IPS-20b (cell line): ENCODE measurements around the gene CORT.
A peak's percentile ranks its signal among the peaks of the same experiment; 100 is the strongest.
"Not testable (repeated sequence)": the region's sequence is repeated elsewhere in the genome, so short reads cannot be mapped to it uniquely, and the experiment has no call there.

Source experiments
- H3K27ac ChIP-seq: one replicate; pipeline ENCODE4 v1.5.1; 2013; ENCODE audit warnings: low read length
- H3K27me3 ChIP-seq: 2 replicates; pipeline ENCODE4 v1.6.1; 2013; ENCODE audit warnings: mild to moderate bottlenecking, low read length, inconsistent platforms; ENCODE audit not compliant: insufficient read depth
- H3K36me3 ChIP-seq: 2 replicates; pipeline ENCODE4 v1.6.1; 2013; ENCODE audit warnings: low read depth, mild to moderate bottlenecking, inconsistent platforms, low read length, moderate library complexity; ENCODE audit not compliant: insufficient read depth
- H3K4me1 ChIP-seq: 2 replicates; pipeline ENCODE4 v1.6.1; 2013; ENCODE audit warnings: mild to moderate bottlenecking, control low read depth, inconsistent platforms, low read length, moderate library complexity; ENCODE audit not compliant: insufficient read depth
- H3K4me3 ChIP-seq: 2 replicates; pipeline ENCODE4 v1.5.1; 2013; ENCODE audit warnings: mild to moderate bottlenecking, low read length, inconsistent platforms
- H3K9ac ChIP-seq: 2 replicates; pipeline ENCODE4 v1.6.1; 2013; ENCODE audit warnings: low read depth, mild to moderate bottlenecking, inconsistent platforms, low read length, moderate library complexity
- H3K9me3 ChIP-seq: 2 replicates; pipeline ENCODE4 v1.6.1; 2013; ENCODE audit warnings: mild to moderate bottlenecking, low read depth, low read length, inconsistent platforms; ENCODE audit not compliant: insufficient read depth

Gene CORT

DNA sequence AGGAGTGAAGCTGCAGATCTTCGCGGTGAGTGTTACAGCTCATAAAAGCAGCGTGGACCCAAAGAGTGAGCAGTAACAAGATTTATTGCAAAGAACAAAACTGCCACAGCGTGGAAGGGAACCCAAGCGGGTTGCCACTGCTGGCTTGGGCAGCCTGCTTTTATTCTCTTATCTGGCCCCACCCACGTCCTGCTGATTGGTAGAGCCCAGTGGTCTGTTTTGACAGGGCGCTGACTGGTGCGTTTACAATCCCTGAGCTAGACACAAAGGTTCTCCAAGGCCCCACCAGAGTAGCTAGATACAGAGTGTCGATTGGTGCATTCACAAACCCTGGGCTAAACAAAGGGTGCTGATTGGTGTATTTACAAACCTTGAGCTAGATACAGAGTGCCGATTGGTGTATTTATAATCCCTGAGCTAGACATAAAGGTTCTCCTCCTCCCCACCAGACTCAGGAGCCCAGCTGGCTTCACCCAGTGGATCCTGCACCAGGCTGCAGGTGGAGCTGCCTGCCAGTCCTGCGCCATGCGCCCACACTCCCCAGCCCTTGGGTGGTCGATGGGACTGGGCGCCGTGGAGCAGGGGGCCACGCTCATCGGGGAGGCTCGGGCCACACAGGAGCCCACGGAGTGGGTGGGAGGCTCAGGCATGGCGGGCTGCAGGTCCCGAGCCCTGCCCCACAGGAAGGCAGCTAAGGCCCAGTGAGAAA lies 23.9 kb upstream of the CORT start:
- H3K9ac ChIP-seq, H3K27me3 ChIP-seq: not testable (repeated sequence)

GRCh38 chr1:10426535-10426848 lies 23.3 kb upstream of the CORT start:
- not testable (repeated sequence) for H3K27ac ChIP-seq, H3K4me3 ChIP-seq, H3K4me1 ChIP-seq, H3K9ac ChIP-seq, H3K9me3 ChIP-seq, H3K36me3 ChIP-seq, H3K27me3 ChIP-seq

More for the DNA sequence above, 23.9 kb upstream of the CORT start:
- H3K4me3 ChIP-seq, H3K4me1 ChIP-seq, H3K9me3 ChIP-seq, H3K36me3 ChIP-seq, H3K27ac ChIP-seq: not testable (repeated sequence)

GRCh38 chr1:10428984-10429383 lies 20.8 kb upstream of the CORT start:
- H3K27me3 ChIP-seq = no peaks in the 10 kb centered on the region
- H3K36me3 ChIP-seq = no peaks in the 10 kb centered on the region
- H3K9ac ChIP-seq = no peak overlapping the region
- no peak overlapping the region for H3K4me3 ChIP-seq
- H3K9me3 ChIP-seq = no peaks in the 10 kb centered on the region
- H3K27ac ChIP-seq = no peak overlapping the region
- no peaks in the 10 kb centered on the region; the same call in none of the 2 replicates for H3K4me1 ChIP-seq

DNA sequence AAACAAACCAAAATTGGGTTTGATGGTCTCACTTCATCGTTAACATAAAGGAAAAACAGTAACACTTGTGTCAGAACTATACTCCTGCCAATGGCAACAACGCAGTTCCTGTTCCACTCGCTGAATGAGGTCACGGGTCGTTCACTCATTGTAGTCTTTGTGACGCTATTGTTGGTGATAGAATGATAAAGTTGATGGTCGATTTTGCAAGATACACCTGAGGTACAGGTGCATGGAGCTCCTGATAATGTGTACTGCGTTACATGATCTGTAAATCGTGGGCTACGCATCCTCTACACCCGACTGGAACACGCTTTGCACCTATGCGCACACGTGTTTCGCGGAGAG lies 20.0 kb upstream of the CORT start:
- H3K9ac ChIP-seq = peak overlapping the region; percentile 94
- H3K4me1 ChIP-seq = no peaks in the 10 kb centered on the region; the same call in none of the 2 replicates
- no peak overlapping the region for H3K27ac ChIP-seq
- no peaks in the 10 kb centered on the region for H3K27me3 ChIP-seq
- H3K36me3 ChIP-seq = no peaks in the 10 kb centered on the region; the same call in 1 of the 2 replicates
- H3K9me3 ChIP-seq = no peaks in the 10 kb centered on the region
- peak overlapping the region; percentile 80 for H3K4me3 ChIP-seq

DNA sequence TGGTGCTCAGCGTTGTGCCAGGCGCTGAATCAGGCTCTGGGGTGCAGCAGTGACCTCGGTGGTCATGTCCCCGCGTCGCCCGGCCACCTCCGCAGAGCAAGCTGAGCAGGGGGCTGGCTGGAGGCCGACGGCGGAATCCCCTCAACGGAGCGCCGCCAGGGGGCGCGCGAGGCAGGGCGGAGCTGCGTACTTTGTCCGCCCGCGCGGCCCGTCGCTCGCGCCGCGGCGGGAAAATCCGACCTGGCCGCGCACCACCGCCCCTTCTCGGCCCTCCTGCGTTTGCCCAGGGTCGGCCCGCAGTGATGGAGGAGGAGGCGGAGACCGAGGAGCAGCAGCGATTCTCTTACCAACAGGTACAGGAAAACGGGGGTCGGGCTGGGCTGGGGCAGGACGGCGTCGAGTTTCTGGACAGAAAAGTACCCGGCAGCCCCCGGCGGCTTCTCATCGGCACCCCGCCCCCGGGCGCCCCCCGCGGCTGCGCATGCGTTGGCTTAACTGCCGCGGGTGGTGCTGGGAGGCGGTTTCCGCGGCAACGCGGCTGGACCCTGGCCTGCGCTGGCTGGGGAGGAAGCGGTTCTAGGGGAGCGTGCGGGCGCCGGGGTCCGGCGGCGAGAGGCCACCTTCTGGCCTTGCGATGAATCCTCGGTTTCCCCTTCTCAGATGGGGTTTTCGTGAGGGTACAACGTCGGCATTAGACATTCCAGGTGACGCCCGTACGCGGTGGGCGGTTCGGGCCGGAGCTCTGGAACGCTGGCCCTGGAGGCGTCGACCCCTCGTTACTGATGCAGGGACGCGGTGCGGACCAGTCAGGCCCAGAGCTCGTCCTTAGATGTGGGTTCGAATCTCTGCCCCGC lies 19.4 kb upstream of the CORT start, which contains the start of gene CENPS:
Gene CENPS (plus strand): TSS at position 218 of the 854 bp plus-strand sequence. CDS start 85 bp downstream, at position 303.
- Histone ChIP-seq H3K36me3 (no peaks in the 10 kb centered on the region; the same call in 1 of the 2 replicates), H3K9ac (peak within 1 kb of the TSS; percentile 94), H3K4me3 (peak within 1 kb of the TSS; percentile 80), H3K4me1 (no peaks in the 10 kb centered on the region; the same call in none of the 2 replicates), H3K9me3 (no peaks in the 10 kb centered on the region), H3K27ac (no peak within 1 kb of the TSS), H3K27me3 (no peaks in the 10 kb centered on the region)

- Histone ChIP-seq H3K4me3 (peak overlapping the region; percentile 80), H3K27ac (no peak overlapping the region), H3K36me3 (no peaks in the 10 kb centered on the region; the same call in 1 of the 2 replicates), H3K9ac (peak overlapping the region; percentile 94; the same call in 1 of the 2 replicates), H3K9me3 (no peaks in the 10 kb centered on the region), H3K4me1 (no peaks in the 10 kb centered on the region; the same call in none of the 2 replicates), H3K27me3 (no peaks in the 10 kb centered on the region)
Measured at GRCh38 chr1:10431070-10431730, 18.6 kb upstream of the CORT start.

DNA sequence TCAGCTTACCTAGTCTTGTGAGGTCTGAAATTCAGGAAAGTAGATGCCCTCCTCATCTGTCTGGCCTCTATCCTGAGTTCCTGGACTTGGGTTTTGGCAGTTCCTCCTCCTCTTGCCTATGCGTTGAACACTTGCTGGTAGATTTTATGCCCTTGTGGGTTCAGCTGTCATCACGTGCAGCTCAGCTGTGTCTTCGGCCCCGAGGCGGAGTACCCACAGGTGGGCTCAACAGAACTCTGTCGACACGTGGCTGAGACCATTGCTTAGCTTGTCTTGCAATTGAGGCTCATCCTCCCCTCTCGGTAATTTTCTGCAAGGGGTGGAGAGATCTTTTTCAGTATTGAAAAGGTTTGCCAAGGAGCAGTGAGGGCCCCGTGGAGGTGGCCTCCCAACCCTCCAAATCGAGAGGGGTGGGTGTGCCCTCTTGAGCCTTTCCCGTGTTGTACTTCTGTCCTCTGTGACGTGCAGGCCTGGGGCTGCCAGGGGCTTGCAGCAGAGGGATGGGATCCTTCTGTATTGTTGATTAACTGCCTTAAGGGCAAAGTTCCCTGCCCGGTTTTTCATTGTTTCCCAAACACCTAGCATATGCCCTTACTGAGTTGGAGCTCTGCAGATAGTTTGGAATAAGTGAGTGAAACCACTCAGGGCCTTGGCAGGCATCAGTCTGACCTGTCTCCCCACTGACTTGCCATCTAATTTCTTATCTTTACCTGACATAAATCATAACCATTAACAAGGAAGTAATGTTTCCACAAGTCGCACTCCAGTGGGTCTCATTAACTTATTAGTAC lies 16.7 kb upstream of the CORT start:
- Histone ChIP-seq H3K36me3 (no peaks in the 10 kb centered on the region; the same call in 1 of the 2 replicates), H3K27me3 (no peaks in the 10 kb centered on the region), H3K4me3 (no peak overlapping the region), H3K4me1 (no peaks in the 10 kb centered on the region; the same call in none of the 2 replicates), H3K9me3 (no peaks in the 10 kb centered on the region), H3K9ac (no peak overlapping the region), H3K27ac (no peak overlapping the region)

DNA sequence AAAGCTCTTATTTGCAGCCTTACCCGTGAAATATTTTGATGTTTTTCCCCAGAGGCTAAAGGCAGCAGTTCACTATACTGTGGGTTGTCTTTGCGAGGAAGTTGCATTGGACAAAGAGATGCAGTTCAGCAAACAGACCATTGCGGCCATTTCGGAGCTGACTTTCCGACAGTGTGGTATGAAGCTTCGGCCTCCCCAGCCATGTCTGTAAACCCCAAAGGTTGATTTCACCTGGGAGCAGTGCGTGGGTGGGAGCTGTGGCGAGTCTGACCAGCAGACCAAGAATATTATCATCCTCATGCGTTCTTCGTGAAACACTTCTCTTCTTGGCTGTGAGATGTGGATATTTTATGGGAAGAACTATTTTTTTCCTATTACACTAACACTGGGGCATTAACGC lies 16.0 kb upstream of the CORT start:
- no peak overlapping the region for H3K27ac ChIP-seq
- no peaks in the 10 kb centered on the region for H3K9me3 ChIP-seq
- no peak overlapping the region for H3K4me3 ChIP-seq
- no peak overlapping the region; the same call in 1 of the 2 replicates for H3K9ac ChIP-seq
- no peaks in the 10 kb centered on the region; the same call in none of the 2 replicates for H3K4me1 ChIP-seq
- H3K27me3 ChIP-seq = no peaks in the 10 kb centered on the region
- no peaks in the 10 kb centered on the region; the same call in 1 of the 2 replicates for H3K36me3 ChIP-seq

- Histone ChIP-seq H3K4me3 (no peak overlapping the region), H3K27me3 (no peaks in the 10 kb centered on the region), H3K4me1 (no peaks in the 10 kb centered on the region; the same call in none of the 2 replicates), H3K9ac (no peak overlapping the region), H3K9me3 (no peaks in the 10 kb centered on the region), H3K36me3 (no peaks in the 10 kb centered on the region; the same call in 1 of the 2 replicates), H3K27ac (no peak overlapping the region)
Measured at GRCh38 chr1:10434590-10434989, 15.2 kb upstream of the CORT start.

- H3K27ac ChIP-seq = no peak overlapping the region
- H3K9me3 ChIP-seq = no peaks in the 10 kb centered on the region
- H3K9ac ChIP-seq = no peak overlapping the region
- H3K4me1 ChIP-seq = no peaks in the 10 kb centered on the region; the same call in 1 of the 2 replicates
- H3K27me3 ChIP-seq = no peaks in the 10 kb centered on the region
- H3K4me3 ChIP-seq = no peak overlapping the region
- H3K36me3 ChIP-seq = no peaks in the 10 kb centered on the region; the same call in 1 of the 2 replicates
Measured at GRCh38 chr1:10437052-10437451, 12.8 kb upstream of the CORT start.

DNA sequence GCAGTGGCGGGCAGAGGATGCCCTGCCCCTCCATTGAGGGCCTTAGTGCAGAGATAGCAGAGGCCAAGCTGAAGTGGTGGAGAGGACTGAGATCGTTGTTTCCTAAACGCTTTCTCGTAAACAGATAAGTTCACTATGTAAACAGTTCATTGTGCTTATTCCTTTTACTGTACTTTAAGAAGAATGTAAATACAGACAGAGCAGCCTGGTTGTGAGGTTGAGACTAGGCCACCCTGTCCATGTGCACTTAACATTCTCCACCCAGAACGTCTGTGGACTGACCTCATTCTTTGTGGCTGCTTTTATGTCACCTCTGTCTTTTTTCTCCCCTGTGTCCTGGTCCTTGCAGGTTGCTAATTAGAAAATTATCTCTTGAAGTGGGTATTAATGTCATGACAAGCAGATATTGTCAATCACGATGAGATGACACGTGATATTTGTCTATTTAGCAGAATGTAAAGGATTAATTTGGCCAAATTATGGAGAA lies 11.1 kb upstream of the CORT start:
- Histone ChIP-seq H3K9me3 (no peaks in the 10 kb centered on the region), H3K4me1 (no peaks in the 10 kb centered on the region), H3K27me3 (no peaks in the 10 kb centered on the region), H3K27ac (no peak overlapping the region), H3K9ac (no peak overlapping the region), H3K4me3 (no peak overlapping the region), H3K36me3 (no peaks in the 10 kb centered on the region; the same call in 1 of the 2 replicates)
